GM12892 (cell line): Measurements from ENCODE around the gene EGFR.

Experiments
- POLR2A ChIP-seq: IDR thresholded peaks from 2 replicates; pipeline ENCODE4 v1.6.1; 2011; ENCODE audit warnings: low read depth, low read length, control low read depth
- POLR2AphosphoS5 ChIP-seq: IDR thresholded peaks from 2 replicates; pipeline ENCODE4 v1.6.1; 2011; ENCODE audit warnings: low read depth, low read length, control low read depth
- TAF1 ChIP-seq: IDR thresholded peaks from 2 replicates; pipeline ENCODE4 v1.6.1; 2011; ENCODE audit warnings: low read depth, mild to moderate bottlenecking, control low read depth, low read length, borderline replicate concordance

DNA sequence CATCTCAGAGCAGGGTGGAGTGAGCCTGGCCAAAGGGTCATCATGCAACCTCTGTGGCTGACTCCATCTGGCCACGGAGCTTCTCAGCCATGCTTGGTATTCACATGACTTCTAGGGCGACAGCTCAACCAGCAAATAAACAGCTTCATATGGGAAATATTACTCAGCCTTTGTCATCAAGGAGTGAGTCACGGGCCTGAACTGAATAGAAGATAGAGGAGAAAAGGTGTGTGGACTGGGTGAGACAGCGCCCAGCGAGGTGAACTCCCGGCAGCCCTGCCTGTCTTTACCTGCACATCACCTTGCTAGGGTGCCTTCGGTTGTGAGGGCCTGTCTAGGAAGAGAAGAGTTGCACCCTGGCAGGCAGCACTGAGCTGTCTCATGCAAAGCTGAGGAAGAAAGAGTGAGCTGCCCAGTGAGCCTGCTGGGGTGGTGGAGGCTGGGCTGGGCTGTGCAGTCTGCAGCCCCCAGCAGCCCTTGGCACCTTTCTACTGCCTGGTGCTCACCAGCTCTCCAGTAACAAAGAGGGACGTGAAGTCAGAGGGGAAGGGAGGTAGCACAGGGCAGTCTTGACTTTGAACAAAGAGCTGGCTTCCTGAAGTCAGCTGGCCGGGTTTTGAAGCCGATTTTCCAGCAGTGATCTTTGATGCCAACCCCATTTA lies 114.2 kb downstream of the EGFR start:
- TF ChIP-seq POLR2AphosphoS5 (no peak), POLR2A (no peak), TAF1 (no peak)
